Activated naive CD4-positive, alpha-beta T cell treated with anti-CD3 and anti-CD28 coated beads, Interleukin-2, amount 10 ng/mL, durations not matched to agents 7 days and 5 days (primary cell): ENCODE measurements around the gene TRUB1.

Source experiments
- CTCF ChIA-PET: fragments of 350-600 bp; sonication (Branson Sonifier 250); formaldehyde crosslinking; loops from one replicate; lab custom pipeline; 2021; ENCODE audit warnings: antibody characterized with exemption; lab: Charles Lee
- DNase-seq: peaks from one replicate; pipeline ENCODE4 v3.0.0-alpha.2; 2020
- H3K27ac Mint-ChIP-seq: one replicate; pipeline ENCODE4 v1.8.0; 2021; ENCODE audit warnings: mild to moderate bottlenecking, moderate library complexity, mixed read lengths
- H3K27me3 Mint-ChIP-seq: one replicate; pipeline ENCODE4 v1.8.0; 2021; ENCODE audit warnings: mild to moderate bottlenecking, mixed read lengths
- H3K36me3 Mint-ChIP-seq: one replicate; pipeline ENCODE4 v1.8.0; 2021; ENCODE audit warnings: mixed read lengths
- H3K4me1 Mint-ChIP-seq: one replicate; pipeline ENCODE4 v1.8.0; 2021; ENCODE audit warnings: mixed read lengths
- H3K4me3 Mint-ChIP-seq: one replicate; pipeline ENCODE4 v1.8.0; 2021; ENCODE audit warnings: mild to moderate bottlenecking, moderate library complexity, mixed read lengths
- H3K9me3 Mint-ChIP-seq: one replicate; pipeline ENCODE4 v1.8.0; 2021; ENCODE audit warnings: mixed read lengths

TRUB1 gene

GRCh38 chr10:114914560-114914959 lies 23.4 kb upstream of the TRUB1 start:
- Mint-ChIP-seq H3K9me3 (no peaks in the 10 kb centered on the region), H3K27me3 (no peaks in the 10 kb centered on the region), H3K27ac (no peak overlapping the region), H3K4me3 (no peak overlapping the region), H3K36me3 (no peaks in the 10 kb centered on the region), H3K4me1 (peaks cover 8% of the 10 kb centered on the region)
- no peak for DNase-seq
- CTCF ChIA-PET = interaction anchor here (3.5 kb wide), 1 partner anchor 35 kb away, joined by 9 read pairs; no protein-coding TSS in a partner anchor

GRCh38 chr10:114915294-114915693 lies 22.7 kb upstream of the TRUB1 start:
- H3K4me3 Mint-ChIP-seq = no peak overlapping the region
- H3K9me3 Mint-ChIP-seq = no peaks in the 10 kb centered on the region
- CTCF ChIA-PET = interaction anchor here (1.4 to 3.5 kb wide), 2 partner anchors 36 to 38 kb away, joined by 4 to 9 read pairs; no protein-coding TSS in a partner anchor
- H3K36me3 Mint-ChIP-seq = no peaks in the 10 kb centered on the region
- H3K27me3 Mint-ChIP-seq = peaks cover 4% of the 10 kb centered on the region
- H3K27ac Mint-ChIP-seq = no peak overlapping the region
- peaks cover 8% of the 10 kb centered on the region for H3K4me1 Mint-ChIP-seq
- no peak for DNase-seq

GRCh38 chr10:114916653-114917052 lies 21.3 kb upstream of the TRUB1 start:
- H3K4me1 Mint-ChIP-seq = peaks cover 8% of the 10 kb centered on the region
- H3K9me3 Mint-ChIP-seq = no peaks in the 10 kb centered on the region
- CTCF ChIA-PET = no interaction called here
- no peak overlapping the region for H3K27ac Mint-ChIP-seq
- DNase-seq = no peak
- H3K27me3 Mint-ChIP-seq = peaks cover 4% of the 10 kb centered on the region
- no peak overlapping the region for H3K4me3 Mint-ChIP-seq
- no peaks in the 10 kb centered on the region for H3K36me3 Mint-ChIP-seq

- Mint-ChIP-seq H3K4me1 (peaks cover 8% of the 10 kb centered on the region), H3K27ac (no peak overlapping the region), H3K9me3 (no peaks in the 10 kb centered on the region), H3K27me3 (peaks cover 4% of the 10 kb centered on the region), H3K36me3 (no peaks in the 10 kb centered on the region), H3K4me3 (no peak overlapping the region)
- CTCF ChIA-PET = no interaction called here
- DNase-seq = no peak
Measured at GRCh38 chr10:114917459-114917858, 20.5 kb upstream of the TRUB1 start.

GRCh38 chr10:114917927-114918672 lies 19.9 kb upstream of the TRUB1 start:
- DNase-seq = no peak
- CTCF ChIA-PET = no interaction called here
- Mint-ChIP-seq H3K4me3 (no peak overlapping the region), H3K4me1 (peaks cover 8% of the 10 kb centered on the region), H3K27me3 (peaks cover 7% of the 10 kb centered on the region), H3K27ac (no peak overlapping the region), H3K36me3 (no peaks in the 10 kb centered on the region), H3K9me3 (no peaks in the 10 kb centered on the region)

GRCh38 chr10:114920459-114920858 lies 17.5 kb upstream of the TRUB1 start:
- Mint-ChIP-seq H3K9me3 (no peaks in the 10 kb centered on the region), H3K27me3 (peaks cover 10% of the 10 kb centered on the region), H3K36me3 (no peaks in the 10 kb centered on the region), H3K4me1 (no peaks in the 10 kb centered on the region), H3K4me3 (no peak overlapping the region), H3K27ac (no peak overlapping the region)
- no peak for DNase-seq
- CTCF ChIA-PET = no interaction called here

GRCh38 chr10:114922003-114922402 lies 16.0 kb upstream of the TRUB1 start:
- no peak overlapping the region for H3K27ac Mint-ChIP-seq
- DNase-seq = no peak
- H3K27me3 Mint-ChIP-seq = peaks cover 10% of the 10 kb centered on the region
- H3K36me3 Mint-ChIP-seq = no peaks in the 10 kb centered on the region
- CTCF ChIA-PET = interaction anchor here (1.8 kb wide), 1 partner anchor 45 kb away, joined by 4 read pairs; no protein-coding TSS in a partner anchor
- H3K4me3 Mint-ChIP-seq = no peak overlapping the region
- H3K4me1 Mint-ChIP-seq = no peaks in the 10 kb centered on the region
- no peaks in the 10 kb centered on the region for H3K9me3 Mint-ChIP-seq

- Mint-ChIP-seq H3K9me3 (no peaks in the 10 kb centered on the region), H3K36me3 (no peaks in the 10 kb centered on the region), H3K4me3 (no peak overlapping the region), H3K27ac (no peak overlapping the region), H3K27me3 (peaks cover 10% of the 10 kb centered on the region), H3K4me1 (no peaks in the 10 kb centered on the region)
- DNase-seq = no peak
- CTCF ChIA-PET = interaction anchor here (1.2 to 1.8 kb wide), 2 partner anchors 13 to 47 kb away, joined by 4 read pairs; no protein-coding TSS in a partner anchor
Measured at GRCh38 chr10:114923551-114923950, 14.4 kb upstream of the TRUB1 start.

- Mint-ChIP-seq H3K27ac (no peak overlapping the region), H3K9me3 (no peaks in the 10 kb centered on the region), H3K27me3 (peaks cover 6% of the 10 kb centered on the region), H3K4me3 (no peak overlapping the region), H3K36me3 (no peaks in the 10 kb centered on the region), H3K4me1 (no peaks in the 10 kb centered on the region)
- DNase-seq = no peak
- CTCF ChIA-PET = interaction anchor here (0.9 to 1.0 kb wide), 2 partner anchors 13 to 48 kb away, joined by 3 read pairs; no protein-coding TSS in a partner anchor
Measured at GRCh38 chr10:114925587-114926586, 12.1 kb upstream of the TRUB1 start.

GRCh38 chr10:114928818-114929217 lies 9.2 kb upstream of the TRUB1 start:
- Mint-ChIP-seq H3K27me3 (peaks cover 4% of the 10 kb centered on the region), H3K27ac (no peak overlapping the region), H3K9me3 (peaks cover 6% of the 10 kb centered on the region), H3K36me3 (no peaks in the 10 kb centered on the region), H3K4me1 (no peaks in the 10 kb centered on the region), H3K4me3 (no peak overlapping the region)
- DNase-seq = no peak
- CTCF ChIA-PET = no interaction called here

GRCh38 chr10:114930320-114930719 lies 7.7 kb upstream of the TRUB1 start:
- peaks cover 6% of the 10 kb centered on the region for H3K9me3 Mint-ChIP-seq
- no peak overlapping the region for H3K4me3 Mint-ChIP-seq
- CTCF ChIA-PET = no interaction called here
- H3K27ac Mint-ChIP-seq = no peak overlapping the region
- H3K27me3 Mint-ChIP-seq = peaks cover 4% of the 10 kb centered on the region
- H3K36me3 Mint-ChIP-seq = no peaks in the 10 kb centered on the region
- H3K4me1 Mint-ChIP-seq = no peaks in the 10 kb centered on the region
- DNase-seq = no peak

GRCh38 chr10:114931072-114931679 lies 6.8 kb upstream of the TRUB1 start:
- DNase-seq = no peak
- Mint-ChIP-seq H3K36me3 (no peaks in the 10 kb centered on the region), H3K4me3 (no peak overlapping the region), H3K4me1 (no peaks in the 10 kb centered on the region), H3K27ac (no peak overlapping the region), H3K9me3 (peaks cover 6% of the 10 kb centered on the region), H3K27me3 (peaks cover 4% of the 10 kb centered on the region)
- CTCF ChIA-PET = no interaction called here

- no peak for DNase-seq
- Mint-ChIP-seq H3K27me3 (peaks cover 4% of the 10 kb centered on the region), H3K4me1 (no peaks in the 10 kb centered on the region), H3K4me3 (no peak overlapping the region), H3K36me3 (no peaks in the 10 kb centered on the region), H3K27ac (no peak overlapping the region), H3K9me3 (peaks cover 6% of the 10 kb centered on the region)
- CTCF ChIA-PET = no interaction called here
Measured at GRCh38 chr10:114932225-114932624, 5.8 kb upstream of the TRUB1 start.

GRCh38 chr10:114932945-114933344 lies 5.0 kb upstream of the TRUB1 start:
- Mint-ChIP-seq H3K27ac (no peak overlapping the region), H3K9me3 (peaks cover 6% of the 10 kb centered on the region), H3K27me3 (peaks cover 4% of the 10 kb centered on the region), H3K36me3 (no peaks in the 10 kb centered on the region), H3K4me1 (peaks cover under 1% of the 10 kb centered on the region), H3K4me3 (no peak overlapping the region)
- CTCF ChIA-PET = interaction anchor here (1.4 kb wide), 1 partner anchor 53 kb away, joined by 3 read pairs; no protein-coding TSS in a partner anchor
- no peak for DNase-seq
